Lung (tissue), 12 donors: ENCODE results near the gene KRT7. TPM values are rescaled to one million over a fixed set of nuclear protein-coding genes. Genes with fewer than 3 reads are reported as not detected.

Source experiments
- ATAC-seq: fragments of 200-7000 bp; cut with Tn5 transposase; one replicate; pipeline ENCODE4 v1.9.1; 2020; ENCODE audit warnings: moderate number of reproducible peaks; ENCODE audit not compliant: insufficient read depth, low FRiP score
- DNase-seq, 3 donors: peaks; one replicate each; pipeline ENCODE4 v3.0.0-alpha.2; 2013 to 2017
- H3K27ac ChIP-seq, 2 donors: one replicate each; pipeline ENCODE4 v1.5.1; 2013; ENCODE audit warnings: mild to moderate bottlenecking in 2 of 2, moderate library complexity in 2 of 2, control low read depth in 1 of 2, inconsistent platforms in 1 of 2, low read depth in 1 of 2, low read length in 1 of 2
- H3K27me3 ChIP-seq, 3 donors: one replicate each; pipeline ENCODE4 v1.5.1; 2013; ENCODE audit warnings: low read length in 2 of 3; ENCODE audit not compliant: control insufficient read depth in 3 of 3, insufficient read depth in 3 of 3
- H3K36me3 ChIP-seq, 4 donors: one replicate each; pipeline ENCODE4 v1.5.1; 2013; ENCODE audit warnings: low read length in 4 of 4, mild to moderate bottlenecking in 1 of 4, moderate library complexity in 1 of 4; ENCODE audit not compliant: control insufficient read depth in 4 of 4, insufficient read depth in 4 of 4
- H3K4me1 ChIP-seq, 5 donors: one replicate each; pipeline ENCODE4 v1.5.1; 2013; ENCODE audit warnings: low read length in 5 of 5, mild to moderate bottlenecking in 2 of 5, moderate library complexity in 1 of 5; ENCODE audit not compliant: control insufficient read depth in 5 of 5, insufficient read depth in 5 of 5
- H3K4me3 ChIP-seq: one replicate; pipeline ENCODE4 v1.5.1; 2013; ENCODE audit warnings: mild to moderate bottlenecking, control low read depth, moderate library complexity
- H3K9ac ChIP-seq, 2 donors: one replicate each; pipeline ENCODE4 v1.5.1; 2013; ENCODE audit warnings: low read length in 2 of 2, control low read depth in 1 of 2; ENCODE audit not compliant: insufficient read depth in 1 of 2
- H3K9me3 ChIP-seq, 4 donors: one replicate each; pipeline ENCODE4 v1.5.1; 2013; ENCODE audit warnings: low read length in 3 of 4, mild to moderate bottlenecking in 1 of 4, moderate library complexity in 1 of 4; ENCODE audit not compliant: control insufficient read depth in 4 of 4, insufficient read depth in 3 of 4
- WGBS, 2 donors: extraction: QIAGEN DNeasy Blood & Tissue Kit; methylation state at CpG; one replicate each; pipeline ENCODE4 v1.1.7; 2013; 5-methylcytosine and 5-hydroxymethylcytosine counted together
- polyA plus RNA-seq, 2 donors: library from polyadenylated mRNA; stranded (reverse); fragments of 200-250 nt; gene quantifications; one replicate each; pipeline ENCODE4 v1.2.1, GENCODE V29; 2013
- total RNA-seq, 2 donors: library from RNA; depleted of rRNA in 1 of 2; stranded (reverse); fragments of >200 nt in 1 of 2; gene quantifications; one replicate each; pipeline ENCODE4 v1.2.1, GENCODE V29; 2014 to 2021
- TF ChIP-seq, protein P1 (sequence below): IDR thresholded peaks from 2 replicates; pipeline ENCODE4 v1.5.1; 2012; ENCODE audit warnings: mild to moderate bottlenecking; ENCODE audit errors: control extremely low read depth, extremely low read depth
- donor health status: control.
- donor health status: control.
- donor health status: Bipolar disorder and iron deficiency.
- donor health status: healthy.
- donor health status: DM: yes; HTN: yes; CAD: no.

The KRT7 gene
- total and polyA plus RNA-seq, 4 donors, result 33.6 to 1,415 (median 1,306) TPM

GRCh38 chr12:52279422-52280318, 46.6 kb downstream of the KRT7 start:
- TF ChIP-seq, protein P1, sequence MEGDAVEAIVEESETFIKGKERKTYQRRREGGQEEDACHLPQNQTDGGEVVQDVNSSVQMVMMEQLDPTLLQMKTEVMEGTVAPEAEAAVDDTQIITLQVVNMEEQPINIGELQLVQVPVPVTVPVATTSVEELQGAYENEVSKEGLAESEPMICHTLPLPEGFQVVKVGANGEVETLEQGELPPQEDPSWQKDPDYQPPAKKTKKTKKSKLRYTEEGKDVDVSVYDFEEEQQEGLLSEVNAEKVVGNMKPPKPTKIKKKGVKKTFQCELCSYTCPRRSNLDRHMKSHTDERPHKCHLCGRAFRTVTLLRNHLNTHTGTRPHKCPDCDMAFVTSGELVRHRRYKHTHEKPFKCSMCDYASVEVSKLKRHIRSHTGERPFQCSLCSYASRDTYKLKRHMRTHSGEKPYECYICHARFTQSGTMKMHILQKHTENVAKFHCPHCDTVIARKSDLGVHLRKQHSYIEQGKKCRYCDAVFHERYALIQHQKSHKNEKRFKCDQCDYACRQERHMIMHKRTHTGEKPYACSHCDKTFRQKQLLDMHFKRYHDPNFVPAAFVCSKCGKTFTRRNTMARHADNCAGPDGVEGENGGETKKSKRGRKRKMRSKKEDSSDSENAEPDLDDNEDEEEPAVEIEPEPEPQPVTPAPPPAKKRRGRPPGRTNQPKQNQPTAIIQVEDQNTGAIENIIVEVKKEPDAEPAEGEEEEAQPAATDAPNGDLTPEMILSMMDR, result no peak
- Histone ChIP-seq H3K4me3 (no peak overlapping the region), H3K9ac (no peak overlapping the region), H3K36me3 (no peaks in the 10 kb centered on the region), H3K4me1 (peaks cover 0 to 26% (median 0%) of the 10 kb centered on the region in 5 donors), H3K27me3 (peaks cover 0 to 9% (median 2%) of the 10 kb centered on the region in 3 donors), H3K9me3 (no peaks in the 10 kb centered on the region), H3K27ac (peak overlapping the region in 1 of 2 donors; percentile 78)
- ATAC-seq (no peak), DNase-seq (no peak)
- 80 to 81% methylated on average over 14 of the region's 14 CpGs for WGBS, 2 donors

GRCh38 chr12:52280319-52280795, 47.3 kb downstream of the KRT7 start:
- H3K4me3 ChIP-seq, result no peak overlapping the region
- H3K4me1 ChIP-seq, result peaks cover 0 to 26% (median 0%) of the 10 kb centered on the region in 5 donors
- ATAC-seq (peak; percentile 59), DNase-seq (peak in 2 of 3 donors; percentile 30 to 32)
- no peaks in the 10 kb centered on the region for H3K36me3 ChIP-seq
- no peaks in the 10 kb centered on the region for H3K9me3 ChIP-seq
- peaks cover 0 to 6% (median 0%) of the 10 kb centered on the region in 3 donors for H3K27me3 ChIP-seq
- 40 to 58% methylated on average over 3 of the region's 3 CpGs for WGBS, 2 donors
- no peak overlapping the region for H3K9ac ChIP-seq
- TF ChIP-seq, protein P1, result no peak
- H3K27ac ChIP-seq, result peak overlapping the region in 1 of 2 donors; percentile 94

DNA sequence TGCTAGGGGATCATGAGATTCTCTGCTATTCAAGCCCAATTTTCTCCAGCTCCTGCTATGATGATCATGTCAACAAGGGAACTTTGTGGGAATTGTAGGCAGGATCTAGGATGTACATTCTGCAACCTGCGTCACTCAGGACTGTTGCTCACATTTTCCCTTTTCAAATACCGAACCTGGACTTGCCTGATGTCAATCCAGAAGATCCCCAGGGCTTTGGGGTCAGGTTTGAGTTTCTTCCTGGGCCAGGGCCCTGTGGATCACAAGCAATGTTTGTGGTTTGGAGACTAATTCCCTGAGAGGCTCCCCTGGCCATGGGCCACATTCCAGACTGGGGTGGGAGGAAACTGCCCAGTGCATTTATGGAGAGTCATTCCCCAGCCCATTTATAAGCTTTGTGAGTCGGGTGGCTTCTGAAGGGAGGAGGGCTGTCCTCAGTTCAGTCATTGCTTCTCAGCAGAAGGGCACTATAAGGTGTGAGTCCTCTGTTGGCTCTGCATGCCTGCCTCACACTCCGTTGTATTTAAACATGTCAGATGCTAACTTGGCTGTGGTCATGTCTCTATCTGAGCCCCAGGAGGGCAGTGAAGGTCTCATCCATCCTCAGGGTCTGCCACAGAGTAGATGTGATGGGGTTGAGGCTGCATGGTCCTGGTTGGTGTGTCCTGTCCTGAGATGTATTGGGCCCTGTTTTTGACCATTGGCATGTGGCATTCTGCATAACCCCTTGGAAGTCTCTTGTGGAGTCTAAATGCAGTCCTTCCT, 47.9 kb downstream of the KRT7 start:
- H3K27ac ChIP-seq, result peak overlapping the region in 1 of 2 donors; percentile 94

More for the DNA sequence above, 47.9 kb downstream of the KRT7 start:
- peak; percentile 22 to 49 (median 32) for DNase-seq
- Histone ChIP-seq H3K4me3 (no peak overlapping the region), H3K4me1 (peaks cover 0 to 26% (median 0%) of the 10 kb centered on the region in 5 donors), H3K9me3 (no peaks in the 10 kb centered on the region), H3K27me3 (peaks cover 0 to 6% (median 0%) of the 10 kb centered on the region in 3 donors), H3K9ac (no peak overlapping the region), H3K36me3 (no peaks in the 10 kb centered on the region)
- TF ChIP-seq, protein P1, result no peak
- peak; percentile 52 for ATAC-seq
- WGBS, 2 donors, result 55 to 71% methylated on average over 4 of the region's 4 CpGs
